ENCODE data around the gene PLSCR1. TPM values are rescaled to one million over a fixed set of nuclear protein-coding genes. Genes with fewer than 3 reads are reported as not detected.

Gene PLSCR1
- total RNA-seq, 4 donors from 2014 or later = 37.1 to 190 (median 88.7) TPM

- TF ChIP-seq POLR2A (IDR thresholded peaks at IDR 0.05) = no peak
- no peak for TF ChIP-seq EP300 (IDR thresholded peaks at IDR 0.05)
- no peak for TF ChIP-seq POLR2AphosphoS5 (IDR thresholded peaks at IDR 0.05)
- no peak for TF ChIP-seq CTCF (IDR thresholded peaks at IDR 0.05)
- Histone ChIP-seq H3K4me3 (no peak overlapping the region), H3K9me3 (no peaks in the 10 kb centered on the region), H3K4me1 (peaks cover 12 to 89% (median 15%) of the 10 kb centered on the region in 3 donors), H3K36me3 (no peaks in the 10 kb centered on the region), H3K27me3 (no peaks in the 10 kb centered on the region), H3K27ac (peak overlapping the region in 2 of 4 donors; percentile 8 to 34)
- 32 to 74% methylated on average over 2 to 3 of the region's 3 CpGs for WGBS, 2 donors (ENCODE audit: low coverage in 1 of 2)
- ATAC-seq = no peak
Measured at GRCh38 chr3:146539315-146539714, 5.1 kb downstream of the PLSCR1 start.

GRCh38 chr3:146537603-146538002 is 6.8 kb downstream of the PLSCR1 start:
- peaks cover 0 to 9% of the 10 kb centered on the region in 2 donors for H3K36me3 ChIP-seq
- no peak for ATAC-seq
- TF ChIP-seq CTCF (IDR thresholded peaks at IDR 0.05) (no peak), POLR2A (IDR thresholded peaks at IDR 0.05) (no peak), EP300 (IDR thresholded peaks at IDR 0.05) (no peak), POLR2AphosphoS5 (IDR thresholded peaks at IDR 0.05) (no peak)
- no peak overlapping the region for H3K4me3 ChIP-seq
- no peaks in the 10 kb centered on the region for H3K27me3 ChIP-seq
- peaks cover 11 to 80% (median 15%) of the 10 kb centered on the region in 3 donors for H3K4me1 ChIP-seq
- 56 to 81% methylated on average over 2 to 3 of the region's 3 CpGs for WGBS, 2 donors (ENCODE audit: low coverage in 1 of 2)
- no peaks in the 10 kb centered on the region for H3K9me3 ChIP-seq
- peak overlapping the region; percentile 18 to 67 (median 54) for H3K27ac ChIP-seq

GRCh38 chr3:146536681-146537080 is 7.7 kb downstream of the PLSCR1 start:
- Histone ChIP-seq H3K27me3 (no peaks in the 10 kb centered on the region), H3K9me3 (no peaks in the 10 kb centered on the region), H3K36me3 (peaks cover 0 to 18% of the 10 kb centered on the region in 2 donors), H3K27ac (peak overlapping the region; percentile 50 to 67 (median 54)), H3K4me3 (no peak overlapping the region), H3K4me1 (peaks cover 6 to 71% (median 15%) of the 10 kb centered on the region in 3 donors)
- ATAC-seq = peak; percentile 63
- peak; percentile 79 for TF ChIP-seq POLR2AphosphoS5 (IDR thresholded peaks at IDR 0.05)
- no peak for TF ChIP-seq CTCF (IDR thresholded peaks at IDR 0.05)

GRCh38 chr3:146532406-146532805 is 12.0 kb downstream of the PLSCR1 start:
- Histone ChIP-seq H3K27ac (no peak overlapping the region), H3K9me3 (no peaks in the 10 kb centered on the region), H3K4me1 (peaks cover 6 to 39% (median 14%) of the 10 kb centered on the region in 3 donors), H3K36me3 (peaks cover 0 to 59% of the 10 kb centered on the region in 2 donors), H3K4me3 (no peak overlapping the region), H3K27me3 (no peaks in the 10 kb centered on the region)
- 63 to 67% methylated on average over 2 of the region's 2 CpGs for WGBS, 2 donors (ENCODE audit: low coverage in 1 of 2)
- TF ChIP-seq POLR2AphosphoS5 (IDR thresholded peaks at IDR 0.05) (no peak), EP300 (IDR thresholded peaks at IDR 0.05) (no peak), POLR2A (IDR thresholded peaks at IDR 0.05) (no peak), CTCF (IDR thresholded peaks at IDR 0.05) (no peak)
- ATAC-seq = no peak

- 48 to 51% methylated on average over 2 of the region's 2 CpGs for WGBS, 2 donors (ENCODE audit: low coverage in 1 of 2)
- Histone ChIP-seq H3K27me3 (no peaks in the 10 kb centered on the region), H3K27ac (no peak overlapping the region), H3K4me1 (peaks cover 0 to 22% (median 0%) of the 10 kb centered on the region in 3 donors), H3K4me3 (no peak overlapping the region), H3K36me3 (peaks cover 0 to 75% of the 10 kb centered on the region in 2 donors), H3K9me3 (no peaks in the 10 kb centered on the region)
- TF ChIP-seq POLR2AphosphoS5 (IDR thresholded peaks at IDR 0.05) (no peak), CTCF (IDR thresholded peaks at IDR 0.05) (no peak), POLR2A (IDR thresholded peaks at IDR 0.05) (no peak), EP300 (IDR thresholded peaks at IDR 0.05) (no peak)
- no peak for ATAC-seq
Measured at GRCh38 chr3:146530609-146531008, 13.8 kb downstream of the PLSCR1 start.
